OCI-LY7 (cell line): ENCODE data around the gene CEP131. TPM values are rescaled to one million over a fixed set of nuclear protein-coding genes. Genes with fewer than 3 reads are reported as not detected.
A peak's percentile ranks its signal among the peaks of the same experiment; 100 is the strongest.

Experiments
- BruUV-seq: library from RNA; stranded (reverse); fragments of 400-500 nt; replicated peaks from 2 replicates; lab custom pipeline; 2021; lab: Mats Ljungman, UMichigan
- CTCF ChIA-PET: fragments of 300-600 bp; sonication (Branson Sonifier 250); formaldehyde crosslinking; loops from one replicate; lab custom pipeline; 2022; ENCODE audit warnings: antibody characterized with exemption; ENCODE audit not compliant: unreplicated experiment; lab: Charles Lee
- POLR2A ChIA-PET: fragments of 300-600 bp; sonication (Branson Sonifier 250); formaldehyde crosslinking; loops from one replicate; lab custom pipeline; 2022; ENCODE audit warnings: antibody characterized with exemption; lab: Charles Lee
- DNase-seq: peaks from one replicate; pipeline ENCODE4 v3.0.0-alpha.2; 2015; ENCODE audit warnings: low spot score
- H2AFZ ChIP-seq: fragments of 200-600 bp; sonication (generic), shearing (Covaris generic); 2 replicates; pipeline ENCODE4 v1.6.1; 2014; ENCODE audit warnings: mild to moderate bottlenecking, antibody characterized with exemption, low read length, moderate library complexity
- H3K27ac ChIP-seq: fragments of 200-600 bp; sonication (generic); 2 replicates; pipeline ENCODE4 v1.5.1; 2014; ENCODE audit warnings: mixed run types, low read depth, mild to moderate bottlenecking, moderate library complexity, low read length, inconsistent platforms; ENCODE audit not compliant: poor library complexity, severe bottlenecking
- H3K36me3 ChIP-seq: fragments of 200-600 bp; sonication (generic); 2 replicates; pipeline ENCODE4 v1.6.1; 2014; ENCODE audit warnings: mild to moderate bottlenecking, antibody characterized with exemption, low read length, moderate library complexity, mixed read lengths; ENCODE audit not compliant: insufficient read depth
- H3K4me1 ChIP-seq: fragments of 200-600 bp; sonication (generic); 2 replicates; pipeline ENCODE4 v1.5.1; 2014; ENCODE audit warnings: mild to moderate bottlenecking, low read length; ENCODE audit not compliant: insufficient read depth, poor library complexity, severe bottlenecking
- H3K4me2 ChIP-seq: fragments of 200-600 bp; sonication (generic); 2 replicates; pipeline ENCODE4 v1.6.1; 2014; ENCODE audit warnings: mild to moderate bottlenecking, low read length
- H3K4me3 ChIP-seq: fragments of 200-600 bp; sonication (generic); 2 replicates; pipeline ENCODE4 v1.5.1; 2014; ENCODE audit warnings: mild to moderate bottlenecking, low read depth, low read length; ENCODE audit not compliant: poor library complexity, severe bottlenecking
- H3K79me2 ChIP-seq: fragments of 200-600 bp; sonication (generic); 2 replicates; pipeline ENCODE4 v1.6.1; 2016; ENCODE audit warnings: low read depth, mild to moderate bottlenecking, low read length, moderate library complexity, mixed read lengths; ENCODE audit not compliant: insufficient read depth
- H3K9me2 ChIP-seq: fragments of 200-600 bp; sonication (generic); 2 replicates; pipeline ENCODE4 v1.6.1; 2016; ENCODE audit warnings: mild to moderate bottlenecking, low read length, mixed read lengths; ENCODE audit not compliant: insufficient read depth
- H3K9me3 ChIP-seq: fragments of 200-600 bp; sonication (generic); 2 replicates; pipeline ENCODE4 v1.6.1; 2014; ENCODE audit warnings: mild to moderate bottlenecking, mixed run types, low read length, mixed read lengths
- H4K20me1 ChIP-seq: fragments of 200-600 bp; sonication (generic); 2 replicates; pipeline ENCODE4 v1.6.1; 2014; ENCODE audit warnings: mild to moderate bottlenecking, antibody characterized with exemption, low read length, moderate library complexity, mixed read lengths; ENCODE audit not compliant: insufficient read depth
- EZH2phosphoT487 ChIP-seq: fragments of 200-600 bp; sonication (generic); IDR thresholded peaks from 2 replicates; pipeline ENCODE4 v1.6.1; 2018; ENCODE audit warnings: low read depth, borderline replicate concordance, mild to moderate bottlenecking, mixed run types, antibody characterized with exemption, low read length, moderate library complexity, mixed read lengths
- intact Hi-C: fragments of 100-400 bp; cut with micrococcal nuclease; formaldehyde crosslinking; loops from one replicate; pipeline ENCODE4 v1.10.0; 2022; ENCODE audit not compliant: unreplicated experiment
- total RNA-seq, 2 experiments: library from RNA; depleted of rRNA in 1 of 2; stranded (reverse); fragments of >200 nt in 1 of 2; shearing (Covaris generic) in 1 of 2; gene quantifications; 2 replicates each; pipeline ENCODE4 v1.2.3, GENCODE V29; 2014 to 2022
- TF ChIP-seq, protein P1 (sequence below): fragments of 200-600 bp; sonication (generic); conservative IDR thresholded peaks from 2 replicates; pipeline ENCODE4 v1.5.1; 2014; ENCODE audit warnings: mild to moderate bottlenecking, antibody characterized with exemption, low read length, moderate library complexity, mixed read lengths

CEP131 gene
- total RNA-seq, 2 experiments from 2014 or later, result 32.9 to 38.6 TPM

DNA sequence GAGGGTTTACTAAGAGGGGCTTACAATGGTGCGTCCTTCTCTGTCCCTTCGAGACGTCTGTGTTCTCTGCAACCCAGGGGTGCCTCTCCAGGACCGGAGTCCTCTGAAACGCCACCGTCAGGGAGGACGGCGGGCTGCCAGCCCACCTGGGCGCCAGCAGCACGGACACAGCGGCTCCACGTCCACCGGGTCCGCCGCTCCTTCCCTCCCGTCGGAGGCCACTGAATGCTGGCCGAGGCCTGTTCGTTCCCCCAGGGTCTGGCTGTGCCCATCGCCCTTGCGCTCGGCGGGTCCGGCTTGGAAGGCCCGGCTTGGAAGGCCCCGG, 15.7 kb upstream of the CEP131 start:
- TSS peak; percentile 77 for BruUV-seq
- Histone ChIP-seq H3K4me3 (peak overlapping the region; percentile 79), H3K36me3 (peaks cover 33% of the 10 kb centered on the region), H3K9me3 (no peaks in the 10 kb centered on the region), H4K20me1 (peaks cover 5% of the 10 kb centered on the region; the same call in 1 of the 2 replicates), H3K27ac (no peak overlapping the region), H3K4me1 (peaks cover 35% of the 10 kb centered on the region), H2AFZ (peak overlapping the region; percentile 35), H3K79me2 (peaks cover 30% of the 10 kb centered on the region), H3K9me2 (no peaks in the 10 kb centered on the region), H3K4me2 (peak overlapping the region; percentile 95)
- intact Hi-C loops, result no loop called here
- ChIA-PET CTCF (no interaction called here), POLR2A (interaction anchor here (1.1 to 2.3 kb wide), 2 partner anchors 10 to 16 kb away, joined by 3 to 12 read pairs; partner anchors contain the start of gene CEP131)
- no peak for TF ChIP-seq EZH2phosphoT487
- TF ChIP-seq, protein P1, sequence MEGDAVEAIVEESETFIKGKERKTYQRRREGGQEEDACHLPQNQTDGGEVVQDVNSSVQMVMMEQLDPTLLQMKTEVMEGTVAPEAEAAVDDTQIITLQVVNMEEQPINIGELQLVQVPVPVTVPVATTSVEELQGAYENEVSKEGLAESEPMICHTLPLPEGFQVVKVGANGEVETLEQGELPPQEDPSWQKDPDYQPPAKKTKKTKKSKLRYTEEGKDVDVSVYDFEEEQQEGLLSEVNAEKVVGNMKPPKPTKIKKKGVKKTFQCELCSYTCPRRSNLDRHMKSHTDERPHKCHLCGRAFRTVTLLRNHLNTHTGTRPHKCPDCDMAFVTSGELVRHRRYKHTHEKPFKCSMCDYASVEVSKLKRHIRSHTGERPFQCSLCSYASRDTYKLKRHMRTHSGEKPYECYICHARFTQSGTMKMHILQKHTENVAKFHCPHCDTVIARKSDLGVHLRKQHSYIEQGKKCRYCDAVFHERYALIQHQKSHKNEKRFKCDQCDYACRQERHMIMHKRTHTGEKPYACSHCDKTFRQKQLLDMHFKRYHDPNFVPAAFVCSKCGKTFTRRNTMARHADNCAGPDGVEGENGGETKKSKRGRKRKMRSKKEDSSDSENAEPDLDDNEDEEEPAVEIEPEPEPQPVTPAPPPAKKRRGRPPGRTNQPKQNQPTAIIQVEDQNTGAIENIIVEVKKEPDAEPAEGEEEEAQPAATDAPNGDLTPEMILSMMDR, result no peak
- no peak for DNase-seq

DNA sequence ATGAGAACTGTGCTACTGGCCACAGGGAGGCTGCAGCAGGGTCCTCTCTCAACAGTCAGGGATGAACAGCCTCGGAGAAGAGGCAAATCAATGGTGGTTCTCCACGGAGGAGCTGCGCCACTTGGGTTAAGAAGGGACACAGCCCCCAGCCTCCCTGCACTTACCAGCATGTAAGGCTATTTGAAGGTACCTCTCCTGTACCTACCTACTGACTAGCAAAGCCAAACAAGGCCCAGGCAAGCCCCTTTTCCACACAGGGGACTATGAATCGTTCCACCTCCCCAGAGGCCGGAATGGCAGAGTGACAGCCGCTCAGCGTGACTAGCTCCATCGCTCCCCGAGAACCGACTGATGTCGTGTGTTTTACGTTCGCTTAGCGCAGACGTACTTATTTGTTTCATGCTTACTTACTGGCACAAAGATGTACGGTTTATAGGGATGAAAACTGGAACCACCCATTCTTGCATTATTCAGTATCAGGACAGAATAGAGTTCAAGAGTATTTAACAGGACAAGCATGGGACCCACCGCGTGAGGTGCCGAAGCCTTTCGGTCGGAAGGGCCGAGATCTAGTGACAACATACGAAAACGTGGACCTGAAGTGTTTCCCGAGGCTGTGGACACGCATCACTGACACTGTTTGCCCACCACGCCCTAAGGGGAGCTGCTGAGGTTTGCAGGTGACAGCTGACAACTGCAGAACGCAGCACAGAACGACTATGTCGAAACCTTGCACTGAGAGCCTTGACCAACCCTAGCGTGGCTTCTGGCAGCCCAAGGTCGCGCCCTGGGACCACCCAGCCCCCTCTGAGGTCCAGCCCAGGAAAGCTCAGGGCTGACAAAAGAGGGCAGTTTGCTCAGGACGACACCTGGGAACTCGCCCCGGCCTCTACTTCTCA, 15.1 kb upstream of the CEP131 start:
- ChIA-PET CTCF (no interaction called here), POLR2A (interaction anchor here (0.6 to 2.3 kb wide), 5 partner anchors 9 to 1459 kb away, joined by 3 to 12 read pairs (median 3); partner anchors contain the start of gene CEP131)
- Histone ChIP-seq H3K79me2 (peaks cover 30% of the 10 kb centered on the region), H3K9me2 (no peaks in the 10 kb centered on the region), H3K9me3 (no peaks in the 10 kb centered on the region), H3K27ac (no peak overlapping the region), H3K4me1 (peaks cover 35% of the 10 kb centered on the region), H3K4me3 (peak overlapping the region; percentile 79), H4K20me1 (peaks cover 5% of the 10 kb centered on the region; the same call in 1 of the 2 replicates), H2AFZ (no peak overlapping the region), H3K4me2 (peak overlapping the region; percentile 95), H3K36me3 (peaks cover 27% of the 10 kb centered on the region)
- intact Hi-C loops, result no loop called here
- BruUV-seq, result no TSS peak
- peak; percentile 48 for DNase-seq
- TF ChIP-seq EZH2phosphoT487, result no peak
- TF ChIP-seq, protein P1, result no peak

DNA sequence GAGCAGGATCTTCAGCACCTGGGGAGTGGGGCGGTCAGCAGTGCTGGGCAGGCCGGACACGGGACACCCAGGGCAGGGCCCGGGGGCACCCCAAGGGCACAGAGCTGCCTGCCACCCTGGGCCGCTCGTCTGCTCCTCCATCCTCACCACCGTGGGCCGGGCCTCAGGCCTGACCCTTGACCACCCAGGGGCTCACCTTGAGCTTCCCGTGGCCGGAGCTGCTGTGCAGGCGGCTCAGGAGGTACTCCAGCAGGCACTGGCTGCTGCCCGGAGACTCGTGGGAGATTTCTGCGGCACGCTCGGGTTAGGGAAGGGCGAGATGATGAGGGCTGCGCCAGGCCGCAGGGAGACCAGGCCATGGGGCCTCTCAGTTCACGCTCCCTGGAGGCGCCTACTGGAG, 14.0 kb upstream of the CEP131 start:
- H4K20me1 ChIP-seq, result peaks cover under 1% of the 10 kb centered on the region; the same call in 1 of the 2 replicates
- H3K79me2 ChIP-seq, result peaks cover 30% of the 10 kb centered on the region
- ChIA-PET CTCF (no interaction called here), POLR2A (no interaction called here)
- no peak for DNase-seq
- H2AFZ ChIP-seq, result no peak overlapping the region
- no peak overlapping the region for H3K27ac ChIP-seq
- intact Hi-C loops, result no loop called here
- no peak overlapping the region for H3K4me2 ChIP-seq
- no TSS peak for BruUV-seq
- peaks cover 29% of the 10 kb centered on the region for H3K4me1 ChIP-seq
- no peak overlapping the region for H3K4me3 ChIP-seq
- H3K9me3 ChIP-seq, result no peaks in the 10 kb centered on the region
- peaks cover 21% of the 10 kb centered on the region for H3K36me3 ChIP-seq
- H3K9me2 ChIP-seq, result no peaks in the 10 kb centered on the region
- TF ChIP-seq EZH2phosphoT487, result no peak
- TF ChIP-seq, protein P1, result no peak
